DOHH2 (cell line): ENCODE results near the gene TNP1.

Source experiments
- EZH2phosphoT487 ChIP-seq: fragments of 200-600 bp; sonication (generic); IDR thresholded peaks from 2 replicates; pipeline ENCODE4 v1.6.1; 2017; ENCODE audit warnings: borderline replicate concordance, mild to moderate bottlenecking, antibody characterized with exemption, low read length, moderate library complexity, mixed read lengths
- TF ChIP-seq, protein P1 (sequence below): fragments of 200-600 bp; sonication (generic); IDR thresholded peaks from one replicate; pipeline ENCODE4 v1.5.1; 2014; ENCODE audit warnings: antibody characterized with exemption, mild to moderate bottlenecking, low read depth, low read length; ENCODE audit not compliant: poor library complexity, severe bottlenecking

- TF ChIP-seq, protein P1, sequence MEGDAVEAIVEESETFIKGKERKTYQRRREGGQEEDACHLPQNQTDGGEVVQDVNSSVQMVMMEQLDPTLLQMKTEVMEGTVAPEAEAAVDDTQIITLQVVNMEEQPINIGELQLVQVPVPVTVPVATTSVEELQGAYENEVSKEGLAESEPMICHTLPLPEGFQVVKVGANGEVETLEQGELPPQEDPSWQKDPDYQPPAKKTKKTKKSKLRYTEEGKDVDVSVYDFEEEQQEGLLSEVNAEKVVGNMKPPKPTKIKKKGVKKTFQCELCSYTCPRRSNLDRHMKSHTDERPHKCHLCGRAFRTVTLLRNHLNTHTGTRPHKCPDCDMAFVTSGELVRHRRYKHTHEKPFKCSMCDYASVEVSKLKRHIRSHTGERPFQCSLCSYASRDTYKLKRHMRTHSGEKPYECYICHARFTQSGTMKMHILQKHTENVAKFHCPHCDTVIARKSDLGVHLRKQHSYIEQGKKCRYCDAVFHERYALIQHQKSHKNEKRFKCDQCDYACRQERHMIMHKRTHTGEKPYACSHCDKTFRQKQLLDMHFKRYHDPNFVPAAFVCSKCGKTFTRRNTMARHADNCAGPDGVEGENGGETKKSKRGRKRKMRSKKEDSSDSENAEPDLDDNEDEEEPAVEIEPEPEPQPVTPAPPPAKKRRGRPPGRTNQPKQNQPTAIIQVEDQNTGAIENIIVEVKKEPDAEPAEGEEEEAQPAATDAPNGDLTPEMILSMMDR: no peak
- no peak for TF ChIP-seq EZH2phosphoT487
Measured at GRCh38 chr2:216872040-216872439, 12.2 kb upstream of the TNP1 start.
